IMR-90 (cell line): ENCODE data around the gene ARHGAP12. TPM values are rescaled to one million over a fixed set of nuclear protein-coding genes. Genes with fewer than 3 reads are reported as not detected.

Experiments used
- ATAC-seq: fragments of 200-7000 bp; cut with Tn5 transposase; 2 replicates; pipeline ENCODE4 v1.9.1; 2020; ENCODE audit warnings: low read depth, mild to moderate bottlenecking, moderate library complexity
- BruUV-seq: library from RNA; stranded (reverse); fragments of 400-500 nt; replicated peaks from 2 replicates; lab custom pipeline; 2021; lab: Mats Ljungman, UMichigan
- CTCF ChIA-PET: fragments of 300-600 bp; formaldehyde crosslinking; extraction: SDS; loops from one replicate; lab custom pipeline; 2021; ENCODE audit warnings: antibody characterized with exemption; lab: Yijun Ruan, JAX
- POLR2A ChIA-PET: fragments of 300-600 bp; sonication (Branson Sonifier 250); formaldehyde crosslinking; loops from one replicate; lab custom pipeline; 2022; ENCODE audit warnings: antibody characterized with exemption; ENCODE audit not compliant: unreplicated experiment; lab: Charles Lee
- DNase-seq: peaks from one replicate; pipeline ENCODE4 v3.0.0; 2013
- H2AFZ ChIP-seq: replicated peaks from 2 replicates; pipeline ENCODE3; 2013; ENCODE audit warnings: low read length, mild to moderate bottlenecking; ENCODE audit not compliant: poor library complexity
- H2AK5ac ChIP-seq: 2 replicates; pipeline ENCODE4 v1.6.1; 2013; ENCODE audit warnings: low read depth, low read length, inconsistent platforms
- H2AK9ac ChIP-seq: replicated peaks from 2 replicates; pipeline ENCODE3; 2013; ENCODE audit warnings: mild to moderate bottlenecking, low read depth, low read length, moderate library complexity; ENCODE audit not compliant: poor library complexity
- H2BK120ac ChIP-seq: 2 replicates; pipeline ENCODE4 v1.6.1; 2013; ENCODE audit warnings: low read depth, low read length, inconsistent platforms
- H2BK15ac ChIP-seq: 3 replicates; pipeline ENCODE4 v1.6.1; 2013; ENCODE audit warnings: low read depth, low read length, inconsistent platforms
- H2BK20ac ChIP-seq: 2 replicates; pipeline ENCODE4 v1.6.1; 2013; ENCODE audit warnings: low read depth, mild to moderate bottlenecking, inconsistent platforms, low read length, moderate library complexity
- H2BK5ac ChIP-seq: 2 replicates; pipeline ENCODE4 v1.6.1; 2013; ENCODE audit warnings: mild to moderate bottlenecking, low read depth, low read length, inconsistent platforms; ENCODE audit not compliant: poor library complexity, severe bottlenecking
- H3K14ac ChIP-seq: replicated peaks from 2 replicates; pipeline ENCODE4 v1.6.1; 2013; ENCODE audit warnings: low read depth, low read length, inconsistent platforms
- H3K18ac ChIP-seq: 2 replicates; pipeline ENCODE4 v1.6.1; 2013; ENCODE audit warnings: low read depth, low read length, control low read depth
- H3K23ac ChIP-seq: 2 replicates; pipeline ENCODE4 v1.6.1; 2013; ENCODE audit warnings: low read depth, low read length, inconsistent platforms
- H3K27ac ChIP-seq: 2 replicates; pipeline ENCODE4 v1.5.1; 2013; ENCODE audit warnings: mild to moderate bottlenecking, control low read depth, low read length; ENCODE audit not compliant: insufficient read depth
- H3K27me3 ChIP-seq: 2 replicates; pipeline ENCODE4 v1.6.1; 2013; ENCODE audit warnings: low read length; ENCODE audit not compliant: control insufficient read depth, insufficient read depth
- H3K36me3 ChIP-seq: 2 replicates; pipeline ENCODE4 v1.6.1; 2013; ENCODE audit warnings: low read length, mixed read lengths; ENCODE audit not compliant: control insufficient read depth, insufficient read depth
- H3K4ac ChIP-seq: 2 replicates; pipeline ENCODE4 v1.6.1; 2013; ENCODE audit warnings: low read depth, low read length, inconsistent platforms
- H3K4me1 ChIP-seq: 2 replicates; pipeline ENCODE4 v1.6.1; 2013; ENCODE audit warnings: low read length, mixed read lengths; ENCODE audit not compliant: control insufficient read depth, insufficient read depth
- H3K4me2 ChIP-seq: 2 replicates; pipeline ENCODE4 v1.6.1; 2013; ENCODE audit warnings: low read depth, mild to moderate bottlenecking, control low read depth, low read length, moderate library complexity
- H3K4me3 ChIP-seq: 2 replicates; pipeline ENCODE4 v1.5.1; 2013; ENCODE audit warnings: low read depth, mild to moderate bottlenecking, control low read depth, low read length, moderate library complexity; ENCODE audit not compliant: insufficient read depth
- H3K56ac ChIP-seq: 2 replicates; pipeline ENCODE4 v1.6.1; 2013; ENCODE audit warnings: low read length, inconsistent platforms; ENCODE audit not compliant: insufficient read depth; ENCODE audit errors: extremely low read depth
- H3K79me1 ChIP-seq, 2 experiments: 2 replicates each; pipeline ENCODE4 v1.6.1; 2013; ENCODE audit warnings: low read length in 2 of 2, inconsistent platforms in 1 of 2, low read depth in 1 of 2
- H3K9ac ChIP-seq: 2 replicates; pipeline ENCODE4 v1.6.1; 2013; ENCODE audit warnings: low read depth, low read length, control low read depth
- H3K9me1 ChIP-seq: 2 replicates; pipeline ENCODE4 v1.6.1; 2013; ENCODE audit warnings: low read length, inconsistent platforms; ENCODE audit not compliant: insufficient read depth
- H3K9me3 ChIP-seq: 2 replicates; pipeline ENCODE4 v1.6.1; 2013; ENCODE audit warnings: low read length; ENCODE audit not compliant: control insufficient read depth, insufficient read depth
- H4K20me1 ChIP-seq: 2 replicates; pipeline ENCODE4 v1.6.1; 2013; ENCODE audit warnings: low read length, inconsistent platforms; ENCODE audit not compliant: insufficient read depth
- H4K5ac ChIP-seq: 2 replicates; pipeline ENCODE4 v1.6.1; 2013; ENCODE audit warnings: mild to moderate bottlenecking, low read depth, low read length, control low read depth
- H4K8ac ChIP-seq, 2 experiments: 2 replicates each; pipeline ENCODE4 v1.6.1; 2013; ENCODE audit warnings: low read depth in 2 of 2, low read length in 2 of 2, control low read depth in 1 of 2, inconsistent platforms in 1 of 2
- H4K91ac ChIP-seq: 2 replicates; pipeline ENCODE4 v1.6.1; 2013; ENCODE audit warnings: low read depth, low read length, inconsistent platforms; ENCODE audit not compliant: insufficient read depth
- BHLHE40 ChIP-seq: fragments of 150-350 bp; IDR thresholded peaks from 2 replicates; pipeline ENCODE4 v1.6.1; 2016; ENCODE audit warnings: mild to moderate bottlenecking, low read depth, low read length
- CEBPB ChIP-seq: IDR thresholded peaks from 2 replicates; pipeline ENCODE4 v1.6.1; 2012; ENCODE audit warnings: low read depth, low read length, improper control_type of control experiment
- CHD1 ChIP-seq: IDR thresholded peaks from 2 replicates; pipeline ENCODE4 v1.6.1; 2012; ENCODE audit warnings: low read depth, low read length, improper control_type of control experiment
- FOS ChIP-seq: fragments of 150-350 bp; IDR thresholded peaks from 2 replicates; pipeline ENCODE4 v1.6.1; 2016; ENCODE audit warnings: low read depth, low read length
- MAFK ChIP-seq: IDR thresholded peaks from 2 replicates; pipeline ENCODE4 v1.6.1; 2012; ENCODE audit warnings: low read depth, low read length, improper control_type of control experiment
- MAZ ChIP-seq: IDR thresholded peaks from 2 replicates; pipeline ENCODE4 v1.6.1; 2012; ENCODE audit warnings: low read depth, mild to moderate bottlenecking, low read length, improper control_type of control experiment, moderate library complexity, borderline replicate concordance
- MXI1 ChIP-seq: IDR thresholded peaks from 2 replicates; pipeline ENCODE4 v1.6.1; 2012; ENCODE audit warnings: low read depth, mild to moderate bottlenecking, low read length, moderate library complexity, borderline replicate concordance
- POLR2A ChIP-seq: IDR thresholded peaks from 2 replicates; pipeline ENCODE4 v1.6.1; 2012; ENCODE audit warnings: mild to moderate bottlenecking, low read depth, low read length
- RAD21 ChIP-seq: IDR thresholded peaks from 2 replicates; pipeline ENCODE4 v1.6.1; 2012; ENCODE audit warnings: low read length, improper control_type of control experiment
- RCOR1 ChIP-seq: IDR thresholded peaks from 2 replicates; pipeline ENCODE4 v1.6.1; 2012; ENCODE audit warnings: mild to moderate bottlenecking, low read length, improper control_type of control experiment; ENCODE audit not compliant: insufficient replicate concordance
- RFX5 ChIP-seq: IDR thresholded peaks from 2 replicates; pipeline ENCODE4 v1.8.0; 2012; ENCODE audit warnings: low read depth, mild to moderate bottlenecking, low read length, moderate library complexity
- SMC3 ChIP-seq: fragments of 150-350 bp; IDR thresholded peaks from 2 replicates; pipeline ENCODE4 v1.6.1; 2016; ENCODE audit warnings: low read depth, mild to moderate bottlenecking, antibody characterized with exemption, low read length, moderate library complexity
- WGBS, 2 experiments: methylation state at CpG; one replicate each; pipeline versions ENCODE4 v1.1.5 to v1.1.7; 2013; ENCODE audit warnings: missing lambda C conversion rate in 2 of 2; ENCODE audit not compliant: insufficient read length in 1 of 2; ENCODE audit errors: extremely low coverage in 2 of 2; 5-methylcytosine and 5-hydroxymethylcytosine counted together
- dilution Hi-C: fragments of 300-500 bp; cut with HindIII; formaldehyde crosslinking; loops from one replicate; pipeline ENCODE4 v1.14.3; 2018; ENCODE audit warnings: low sequenced_read_pairs; ENCODE audit not compliant: unreplicated experiment
- in situ Hi-C: fragments of 300-500 bp; cut with MboI; formaldehyde crosslinking; loops from 3 replicates; pipeline ENCODE4 v1.14.3; 2019; ENCODE audit warnings: low sequenced_read_pairs, inconsistent platforms, mixed read lengths
- intact Hi-C: fragments of 100-400 bp; cut with micrococcal nuclease; formaldehyde crosslinking; loops from 2 replicates; pipeline ENCODE4 v1.10.0; 2022
- polyA plus RNA-seq, 3 experiments: library from polyadenylated mRNA; depleted of rRNA; stranded (reverse); fragments of >200 nt; gene quantifications; 2 replicates each; pipeline ENCODE4 v1.2.3, GENCODE V29; 2012; ENCODE audit warnings: low replicate concordance in 1 of 3
- total RNA-seq: library from RNA; depleted of rRNA; stranded (reverse); fragments of >200 nt; gene quantifications from 2 replicates; pipeline ENCODE4 v1.2.3, GENCODE V29; 2012
- TF ChIP-seq, protein P1 (sequence below): fragments of 150-350 bp; IDR thresholded peaks from 2 replicates; pipeline ENCODE4 v1.6.1; 2017; ENCODE audit warnings: mild to moderate bottlenecking, antibody characterized with exemption, low read length, low read depth
- TF ChIP-seq, protein P2 (sequence below): conservative IDR thresholded peaks from 2 replicates; pipeline ENCODE4 v1.5.1; 2012; ENCODE audit warnings: mild to moderate bottlenecking, low read depth, low read length, improper control_type of control experiment
- TF ChIP-seq, protein P3 (sequence below): fragments of 150-350 bp; IDR thresholded peaks from 2 replicates; pipeline ENCODE4 v1.6.1; 2016; ENCODE audit warnings: low read depth, mild to moderate bottlenecking, low read length, moderate library complexity, borderline replicate concordance

The ARHGAP12 gene
- total and polyA plus RNA-seq, 2 of the 4 experiments (the other 2 are of a cell fraction) = 9.0 to 28.5 TPM

DNA sequence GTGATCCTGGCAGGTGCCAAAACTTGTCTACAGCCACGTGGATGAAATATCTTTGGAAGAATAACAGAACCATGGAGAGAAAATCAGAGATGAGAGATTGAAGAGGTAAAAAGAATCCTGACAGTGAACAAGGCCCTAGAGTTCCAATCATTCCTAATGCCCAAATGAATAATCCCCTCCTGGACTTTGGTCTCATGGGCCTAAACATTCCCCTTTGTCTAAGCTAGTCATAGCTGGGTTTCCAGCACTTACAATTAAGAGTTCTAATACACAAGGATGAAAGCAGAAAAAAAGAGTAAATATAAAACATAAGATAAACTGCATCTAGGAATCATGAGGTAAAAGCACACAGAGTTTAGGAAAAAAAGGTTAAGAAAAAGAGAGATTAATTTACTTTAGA lies 40.2 kb downstream of the ARHGAP12 start:
- intact Hi-C loops = loop anchor here (5.0 kb wide), 1 partner anchor 34 kb away; no protein-coding TSS in a partner anchor
- no peak overlapping the region for H3K9ac ChIP-seq
- H4K8ac ChIP-seq = no peak overlapping the region
- H3K36me3 ChIP-seq = no peaks in the 10 kb centered on the region
- peaks cover 23 to 50% of the 10 kb centered on the region in 2 experiments for H3K79me1 ChIP-seq
- H3K27ac ChIP-seq = no peak overlapping the region
- no peak overlapping the region for H2BK15ac ChIP-seq
- TF ChIP-seq MAZ (no peak), CEBPB (no peak), RFX5 (no peak), POLR2A (no peak), CHD1 (no peak), RCOR1 (no peak), RAD21 (no peak), FOS (no peak), SMC3 (no peak), BHLHE40 (no peak), MXI1 (no peak), MAFK (no peak)
- TF ChIP-seq, protein P1, sequence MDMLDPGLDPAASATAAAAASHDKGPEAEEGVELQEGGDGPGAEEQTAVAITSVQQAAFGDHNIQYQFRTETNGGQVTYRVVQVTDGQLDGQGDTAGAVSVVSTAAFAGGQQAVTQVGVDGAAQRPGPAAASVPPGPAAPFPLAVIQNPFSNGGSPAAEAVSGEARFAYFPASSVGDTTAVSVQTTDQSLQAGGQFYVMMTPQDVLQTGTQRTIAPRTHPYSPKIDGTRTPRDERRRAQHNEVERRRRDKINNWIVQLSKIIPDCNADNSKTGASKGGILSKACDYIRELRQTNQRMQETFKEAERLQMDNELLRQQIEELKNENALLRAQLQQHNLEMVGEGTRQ = no peak
- TF ChIP-seq, protein P2, sequence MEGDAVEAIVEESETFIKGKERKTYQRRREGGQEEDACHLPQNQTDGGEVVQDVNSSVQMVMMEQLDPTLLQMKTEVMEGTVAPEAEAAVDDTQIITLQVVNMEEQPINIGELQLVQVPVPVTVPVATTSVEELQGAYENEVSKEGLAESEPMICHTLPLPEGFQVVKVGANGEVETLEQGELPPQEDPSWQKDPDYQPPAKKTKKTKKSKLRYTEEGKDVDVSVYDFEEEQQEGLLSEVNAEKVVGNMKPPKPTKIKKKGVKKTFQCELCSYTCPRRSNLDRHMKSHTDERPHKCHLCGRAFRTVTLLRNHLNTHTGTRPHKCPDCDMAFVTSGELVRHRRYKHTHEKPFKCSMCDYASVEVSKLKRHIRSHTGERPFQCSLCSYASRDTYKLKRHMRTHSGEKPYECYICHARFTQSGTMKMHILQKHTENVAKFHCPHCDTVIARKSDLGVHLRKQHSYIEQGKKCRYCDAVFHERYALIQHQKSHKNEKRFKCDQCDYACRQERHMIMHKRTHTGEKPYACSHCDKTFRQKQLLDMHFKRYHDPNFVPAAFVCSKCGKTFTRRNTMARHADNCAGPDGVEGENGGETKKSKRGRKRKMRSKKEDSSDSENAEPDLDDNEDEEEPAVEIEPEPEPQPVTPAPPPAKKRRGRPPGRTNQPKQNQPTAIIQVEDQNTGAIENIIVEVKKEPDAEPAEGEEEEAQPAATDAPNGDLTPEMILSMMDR = no peak
- TF ChIP-seq, protein P3, sequence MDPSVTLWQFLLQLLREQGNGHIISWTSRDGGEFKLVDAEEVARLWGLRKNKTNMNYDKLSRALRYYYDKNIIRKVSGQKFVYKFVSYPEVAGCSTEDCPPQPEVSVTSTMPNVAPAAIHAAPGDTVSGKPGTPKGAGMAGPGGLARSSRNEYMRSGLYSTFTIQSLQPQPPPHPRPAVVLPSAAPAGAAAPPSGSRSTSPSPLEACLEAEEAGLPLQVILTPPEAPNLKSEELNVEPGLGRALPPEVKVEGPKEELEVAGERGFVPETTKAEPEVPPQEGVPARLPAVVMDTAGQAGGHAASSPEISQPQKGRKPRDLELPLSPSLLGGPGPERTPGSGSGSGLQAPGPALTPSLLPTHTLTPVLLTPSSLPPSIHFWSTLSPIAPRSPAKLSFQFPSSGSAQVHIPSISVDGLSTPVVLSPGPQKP = no peak
- H3K4me3 ChIP-seq = no peak overlapping the region
- no peak overlapping the region for H3K23ac ChIP-seq
- in situ Hi-C loops = no loop called here
- H3K56ac ChIP-seq = no peak overlapping the region
- H3K4me2 ChIP-seq = no peak overlapping the region
- H3K4me1 ChIP-seq = peaks cover 12% of the 10 kb centered on the region
- DNase-seq (no peak), ATAC-seq (peak; percentile 27; the same call in 1 of the 2 replicates)
- H3K9me1 ChIP-seq = peaks cover 3% of the 10 kb centered on the region
- H4K91ac ChIP-seq = no peak overlapping the region
- BruUV-seq = no TSS peak
- WGBS, 2 experiments = no CpG with 5 or more reads among the region's 1 CpG
- H4K20me1 ChIP-seq = peaks cover 10% of the 10 kb centered on the region; the same call in 1 of the 2 replicates
- H3K9me3 ChIP-seq = no peaks in the 10 kb centered on the region
- no peaks in the 10 kb centered on the region for H3K27me3 ChIP-seq
- dilution Hi-C loops = no loop called here
- H2BK120ac ChIP-seq = no peak overlapping the region
- CTCF ChIA-PET = interaction anchor here (0.8 kb wide), 1 partner anchor 9 kb away, joined by 5 read pairs; no protein-coding TSS in a partner anchor
- no peak overlapping the region for H2AK5ac ChIP-seq
- H2AK9ac ChIP-seq = no peak overlapping the region
- no peak overlapping the region for H4K5ac ChIP-seq
- H3K14ac ChIP-seq = no peak overlapping the region
- POLR2A ChIA-PET = no interaction called here
- H2AFZ ChIP-seq = no peak overlapping the region
- H2BK20ac ChIP-seq = no peak overlapping the region
- no peak overlapping the region for H3K4ac ChIP-seq
- no peak overlapping the region for H2BK5ac ChIP-seq
- H3K18ac ChIP-seq = no peak overlapping the region
